ENCODE results near the gene PLEKHA4.
"Not testable (repeated sequence)": the region's sequence is repeated elsewhere in the genome, so short reads cannot be mapped to it uniquely, and the experiment has no call there.

The PLEKHA4 gene, protein sequence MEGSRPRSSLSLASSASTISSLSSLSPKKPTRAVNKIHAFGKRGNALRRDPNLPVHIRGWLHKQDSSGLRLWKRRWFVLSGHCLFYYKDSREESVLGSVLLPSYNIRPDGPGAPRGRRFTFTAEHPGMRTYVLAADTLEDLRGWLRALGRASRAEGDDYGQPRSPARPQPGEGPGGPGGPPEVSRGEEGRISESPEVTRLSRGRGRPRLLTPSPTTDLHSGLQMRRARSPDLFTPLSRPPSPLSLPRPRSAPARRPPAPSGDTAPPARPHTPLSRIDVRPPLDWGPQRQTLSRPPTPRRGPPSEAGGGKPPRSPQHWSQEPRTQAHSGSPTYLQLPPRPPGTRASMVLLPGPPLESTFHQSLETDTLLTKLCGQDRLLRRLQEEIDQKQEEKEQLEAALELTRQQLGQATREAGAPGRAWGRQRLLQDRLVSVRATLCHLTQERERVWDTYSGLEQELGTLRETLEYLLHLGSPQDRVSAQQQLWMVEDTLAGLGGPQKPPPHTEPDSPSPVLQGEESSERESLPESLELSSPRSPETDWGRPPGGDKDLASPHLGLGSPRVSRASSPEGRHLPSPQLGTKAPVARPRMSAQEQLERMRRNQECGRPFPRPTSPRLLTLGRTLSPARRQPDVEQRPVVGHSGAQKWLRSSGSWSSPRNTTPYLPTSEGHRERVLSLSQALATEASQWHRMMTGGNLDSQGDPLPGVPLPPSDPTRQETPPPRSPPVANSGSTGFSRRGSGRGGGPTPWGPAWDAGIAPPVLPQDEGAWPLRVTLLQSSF

DNA sequence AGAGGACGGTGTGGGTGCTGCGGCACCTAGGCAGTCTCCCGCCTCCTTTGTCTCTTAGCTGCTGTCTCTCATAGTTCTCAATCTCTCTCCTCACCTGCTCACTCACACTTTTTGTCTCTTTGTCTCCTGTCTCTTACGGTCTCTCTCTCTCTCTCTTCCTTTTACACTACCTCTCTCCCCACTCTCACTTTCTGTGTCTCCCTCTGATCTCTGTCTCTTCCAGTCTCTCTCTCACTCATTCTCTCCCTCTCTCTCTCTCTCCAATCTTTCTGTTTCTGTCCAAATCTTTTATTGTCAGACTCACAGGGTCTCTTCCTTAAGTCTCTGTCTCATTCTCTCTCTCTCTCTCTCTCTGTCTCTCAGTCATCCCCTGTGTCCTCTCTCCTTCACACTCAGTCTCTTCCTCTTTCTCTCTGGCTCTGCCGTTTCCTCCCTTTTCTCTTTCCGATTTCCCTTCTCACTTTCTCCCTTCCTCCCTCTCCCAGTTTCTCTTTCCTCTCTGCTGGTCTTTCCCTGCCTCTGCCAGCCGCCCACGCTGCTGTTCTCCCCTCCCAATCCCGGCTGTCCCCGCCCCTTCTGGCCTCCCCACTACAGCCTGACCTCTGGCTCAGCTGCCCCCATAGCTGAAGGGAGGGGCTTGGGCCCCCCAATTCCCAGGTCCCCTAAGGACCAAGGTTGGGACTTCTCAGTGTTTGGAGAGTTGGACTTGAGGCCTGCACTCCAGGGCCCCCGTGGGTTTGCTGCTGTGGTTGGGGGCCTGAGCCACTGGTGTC, at the start of gene PLEKHA4:
Gene PLEKHA4 (minus strand): TSS at position 504 of the 773 bp plus-strand sequence. CDS start 997 bp downstream, outside the sequence.
- peak within 1 kb of the TSS; percentile 64 for H3K4me3 ChIP-seq (ENCODE audit: low read depth, low read length)
- TF ChIP-seq, protein P1, sequence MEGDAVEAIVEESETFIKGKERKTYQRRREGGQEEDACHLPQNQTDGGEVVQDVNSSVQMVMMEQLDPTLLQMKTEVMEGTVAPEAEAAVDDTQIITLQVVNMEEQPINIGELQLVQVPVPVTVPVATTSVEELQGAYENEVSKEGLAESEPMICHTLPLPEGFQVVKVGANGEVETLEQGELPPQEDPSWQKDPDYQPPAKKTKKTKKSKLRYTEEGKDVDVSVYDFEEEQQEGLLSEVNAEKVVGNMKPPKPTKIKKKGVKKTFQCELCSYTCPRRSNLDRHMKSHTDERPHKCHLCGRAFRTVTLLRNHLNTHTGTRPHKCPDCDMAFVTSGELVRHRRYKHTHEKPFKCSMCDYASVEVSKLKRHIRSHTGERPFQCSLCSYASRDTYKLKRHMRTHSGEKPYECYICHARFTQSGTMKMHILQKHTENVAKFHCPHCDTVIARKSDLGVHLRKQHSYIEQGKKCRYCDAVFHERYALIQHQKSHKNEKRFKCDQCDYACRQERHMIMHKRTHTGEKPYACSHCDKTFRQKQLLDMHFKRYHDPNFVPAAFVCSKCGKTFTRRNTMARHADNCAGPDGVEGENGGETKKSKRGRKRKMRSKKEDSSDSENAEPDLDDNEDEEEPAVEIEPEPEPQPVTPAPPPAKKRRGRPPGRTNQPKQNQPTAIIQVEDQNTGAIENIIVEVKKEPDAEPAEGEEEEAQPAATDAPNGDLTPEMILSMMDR (IDR thresholded peaks at IDR 0.05; ENCODE audit: low read depth, low read length), result no peak

DNA sequence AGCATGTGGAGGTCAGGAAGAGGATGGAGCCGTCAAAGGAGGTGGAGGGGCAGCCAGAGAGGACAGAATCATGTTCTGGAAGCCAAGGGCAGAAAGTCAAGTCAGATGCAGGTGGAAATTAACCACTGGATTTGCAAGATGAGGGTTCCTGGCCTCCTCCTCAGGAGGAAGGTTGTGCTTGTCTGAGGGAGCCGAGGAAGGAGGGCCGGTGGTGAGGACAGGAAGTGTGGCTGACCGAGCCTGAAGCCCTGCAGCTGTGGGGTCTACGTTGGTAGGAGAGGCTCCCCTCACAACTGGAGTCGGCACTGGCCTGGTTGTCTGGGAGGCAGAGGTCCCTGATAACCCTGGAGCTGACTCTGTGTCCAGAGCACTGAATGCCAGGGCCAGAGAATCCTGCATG, 49.7 kb upstream of the PLEKHA4 start:
- TF ChIP-seq, protein P1 (IDR thresholded peaks at IDR 0.05; ENCODE audit: low read depth, low read length), result no peak
- no peak overlapping the region for H3K4me3 ChIP-seq (ENCODE audit: low read depth, low read length)

DNA sequence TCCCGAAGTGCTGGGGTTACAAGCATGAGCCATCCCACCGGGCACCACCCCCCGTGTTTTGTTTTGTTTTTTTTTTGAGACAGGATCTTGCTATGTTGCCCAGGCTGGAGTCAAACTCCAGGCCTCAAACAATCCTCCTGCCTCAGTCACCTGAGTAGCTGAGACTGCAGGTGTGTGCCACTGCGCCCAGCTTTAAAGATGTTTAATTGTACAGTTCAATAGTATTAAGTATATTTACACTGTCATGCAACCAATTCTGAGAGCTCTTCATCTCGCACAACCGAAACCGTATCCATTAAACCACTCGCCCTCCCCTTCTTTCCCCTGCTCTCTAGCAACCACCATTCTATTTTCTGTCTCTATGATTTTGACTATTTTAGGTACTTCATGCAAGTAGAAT, 47.3 kb upstream of the PLEKHA4 start:
- TF ChIP-seq, protein P1 (IDR thresholded peaks at IDR 0.05; ENCODE audit: low read depth, low read length), result no peak

DNA sequence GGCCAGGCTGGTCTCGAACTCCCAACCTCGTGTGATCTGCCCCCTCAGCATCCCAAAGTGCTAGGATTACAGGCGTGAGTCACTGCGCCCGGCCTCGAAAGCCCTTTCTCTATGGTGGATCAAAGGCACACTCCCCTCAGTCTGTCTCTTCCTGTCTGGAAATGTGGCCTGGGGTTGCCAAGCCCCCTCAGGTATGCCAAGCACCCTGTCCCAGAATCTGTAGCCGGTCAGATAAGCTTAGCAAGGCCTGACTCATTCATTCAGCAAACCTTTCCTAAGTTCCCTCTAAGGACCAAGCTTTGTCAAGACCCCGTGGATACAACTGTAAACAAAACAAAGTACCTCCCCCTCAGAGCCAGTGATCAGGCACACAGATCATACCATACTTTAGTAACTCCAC, 45.8 kb upstream of the PLEKHA4 start:
- no peak overlapping the region for H3K4me3 ChIP-seq (ENCODE audit: low read depth, low read length)
- TF ChIP-seq, protein P1 (IDR thresholded peaks at IDR 0.05; ENCODE audit: low read depth, low read length), result no peak

More for the DNA sequence above, 47.3 kb upstream of the PLEKHA4 start:
- no peak overlapping the region for H3K4me3 ChIP-seq (ENCODE audit: low read depth, low read length)

DNA sequence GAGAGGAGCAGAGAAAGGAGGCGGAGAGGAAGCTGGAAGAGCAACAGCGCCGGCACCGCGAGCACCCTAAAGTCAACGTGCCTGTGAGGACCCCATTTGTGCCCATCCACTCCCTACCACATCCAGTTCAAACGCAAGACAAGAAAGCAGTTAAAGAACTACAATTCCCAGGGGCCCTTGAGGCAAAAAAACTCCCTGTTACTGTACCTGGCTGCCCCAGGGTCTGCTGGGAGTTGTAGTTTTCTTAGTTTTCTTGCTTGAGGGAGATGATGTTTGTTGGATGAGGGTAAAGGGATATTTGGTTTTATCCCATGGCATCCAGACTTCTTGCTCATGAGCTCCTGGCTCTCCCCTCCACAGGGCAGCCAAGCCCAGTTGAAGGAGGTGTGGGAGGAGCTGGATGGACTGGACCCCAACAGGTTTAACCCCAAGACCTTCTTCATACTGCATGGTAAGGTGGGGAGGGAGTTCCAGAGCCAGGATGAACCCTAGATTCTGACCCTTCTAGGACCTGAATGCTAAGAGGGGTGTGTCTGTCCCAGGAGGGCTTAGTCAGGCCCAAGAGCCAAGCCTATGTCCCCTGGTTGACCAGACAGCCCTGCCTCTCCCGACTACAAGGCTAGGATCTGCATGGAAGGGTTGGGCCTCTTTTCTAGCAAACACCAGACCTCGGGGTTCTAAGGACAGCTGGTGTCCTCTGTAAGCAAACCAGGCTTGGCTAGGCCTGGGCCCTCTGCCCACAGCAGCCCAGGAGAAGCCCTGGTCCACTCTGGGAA, 44.9 kb upstream of the PLEKHA4 start:
- no peak overlapping the region for H3K4me3 ChIP-seq (ENCODE audit: low read depth, low read length)
- TF ChIP-seq, protein P1 (IDR thresholded peaks at IDR 0.05; ENCODE audit: low read depth, low read length), result no peak

DNA sequence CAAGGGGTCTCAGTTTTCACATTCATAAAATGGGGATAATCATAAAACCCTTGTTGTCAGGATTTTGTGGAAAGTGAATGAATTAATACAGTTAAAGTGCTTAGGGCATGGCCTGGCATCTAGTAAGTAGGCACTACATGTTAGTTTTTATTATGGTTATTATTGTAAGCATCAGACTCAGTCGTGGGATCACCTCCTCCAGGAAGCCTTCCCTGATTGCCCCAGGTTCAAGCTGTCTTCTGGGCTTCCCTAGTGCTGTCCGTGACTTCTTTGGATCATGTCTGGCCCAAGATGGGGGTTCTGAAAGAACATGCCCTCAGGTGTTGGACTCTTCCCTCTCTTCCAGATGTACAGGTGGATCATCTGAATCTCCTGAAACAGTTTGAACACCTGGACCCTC, 42.4 kb upstream of the PLEKHA4 start:
- no peak overlapping the region for H3K4me3 ChIP-seq (ENCODE audit: low read depth, low read length)
- TF ChIP-seq, protein P1 (IDR thresholded peaks at IDR 0.05; ENCODE audit: low read depth, low read length), result no peak

DNA sequence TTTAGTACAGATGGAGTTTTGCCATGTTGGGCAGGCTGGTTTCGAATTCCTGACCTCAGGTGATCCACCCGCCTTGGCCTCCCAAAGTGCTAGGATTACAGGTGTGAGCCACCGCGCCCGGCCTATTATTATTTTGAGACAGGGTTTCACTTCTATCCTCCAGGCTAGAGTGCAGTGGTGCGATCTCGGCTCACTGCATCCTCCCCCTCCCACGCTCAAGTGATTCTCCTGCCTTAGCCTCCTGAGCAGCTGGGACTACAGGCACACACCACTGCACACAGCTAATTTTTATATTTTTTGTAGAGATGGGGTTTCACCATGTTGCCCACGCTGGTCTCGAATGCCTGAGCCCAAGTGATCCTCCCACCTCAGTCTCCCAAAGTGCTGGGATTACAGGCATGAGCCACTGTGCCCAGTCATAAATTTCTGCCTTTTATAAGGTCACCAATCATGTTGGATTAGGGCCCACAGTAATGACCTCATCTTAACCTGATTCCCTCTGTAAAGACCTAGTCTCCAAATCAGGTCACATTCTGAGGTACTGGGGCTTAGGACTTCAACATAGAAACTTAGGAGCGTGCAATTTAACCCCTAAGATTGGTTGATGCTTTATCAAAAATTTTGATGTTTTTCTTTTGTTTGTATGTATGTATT, 41.1 kb upstream of the PLEKHA4 start:
- H3K4me3 ChIP-seq (ENCODE audit: low read depth, low read length), result not testable (repeated sequence)
